H9 (cell line): ENCODE results near the gene SLC9A2. TPM values are rescaled to one million over a fixed set of nuclear protein-coding genes. Genes with fewer than 3 reads are reported as not detected.

Experiments
- DNase-seq: peaks from one replicate; pipeline ENCODE4 v3.0.0-alpha.2; 2017
- H2AFZ ChIP-seq: one replicate; pipeline ENCODE4 v1.6.1; 2013; ENCODE audit warnings: mild to moderate bottlenecking, low read length, control low read depth, moderate library complexity
- H2AK5ac ChIP-seq: 2 replicates; pipeline ENCODE4 v1.6.1; 2013; ENCODE audit warnings: low read length, control low read depth, mixed read lengths; ENCODE audit not compliant: insufficient read length
- H2BK120ac ChIP-seq: one replicate; pipeline ENCODE4 v1.6.1; 2013; ENCODE audit warnings: low read depth, mild to moderate bottlenecking, low read length, control low read depth, inconsistent platforms; ENCODE audit not compliant: poor library complexity, severe bottlenecking
- H2BK12ac ChIP-seq: 2 replicates; pipeline ENCODE4 v1.6.1; 2013; ENCODE audit warnings: low read length, control low read depth, mixed read lengths, low read depth; ENCODE audit not compliant: insufficient read length
- H2BK15ac ChIP-seq: 2 replicates; pipeline ENCODE4 v1.6.1; 2013; ENCODE audit warnings: low read depth, low read length, control low read depth
- H2BK20ac ChIP-seq: one replicate; pipeline ENCODE4 v1.6.1; 2013; ENCODE audit warnings: low read depth, mild to moderate bottlenecking, low read length, control low read depth, inconsistent platforms; ENCODE audit not compliant: poor library complexity, severe bottlenecking
- H2BK5ac ChIP-seq: 2 replicates; pipeline ENCODE4 v1.6.1; 2013; ENCODE audit warnings: low read length, control low read depth, mixed read lengths; ENCODE audit not compliant: insufficient read length
- H3K14ac ChIP-seq: 2 replicates; pipeline ENCODE4 v1.6.1; 2013; ENCODE audit warnings: low read length, control low read depth; ENCODE audit not compliant: insufficient read depth
- H3K18ac ChIP-seq: 2 replicates; pipeline ENCODE4 v1.6.1; 2013; ENCODE audit warnings: low read depth, mild to moderate bottlenecking, mixed read lengths, low read length, control low read depth; ENCODE audit not compliant: insufficient read length
- H3K23ac ChIP-seq: 2 replicates; pipeline ENCODE4 v1.6.1; 2013; ENCODE audit warnings: low read length, control low read depth, mixed read lengths, low read depth; ENCODE audit not compliant: insufficient read length
- H3K23me2 ChIP-seq: 2 replicates; pipeline ENCODE4 v1.6.1; 2013; ENCODE audit warnings: low read depth, mild to moderate bottlenecking, mixed read lengths, low read length, control low read depth; ENCODE audit not compliant: insufficient read length, poor library complexity, severe bottlenecking
- H3K27ac ChIP-seq: 2 replicates; pipeline ENCODE4 v1.5.1; 2013; ENCODE audit warnings: low read length, control low read depth, mixed read lengths, low read depth; ENCODE audit not compliant: insufficient read length
- H3K27me3 ChIP-seq: 2 replicates; pipeline ENCODE4 v1.6.1; 2013; ENCODE audit warnings: low read length, control low read depth, inconsistent platforms; ENCODE audit not compliant: insufficient read depth
- H3K4ac ChIP-seq: 2 replicates; pipeline ENCODE4 v1.6.1; 2013; ENCODE audit warnings: low read depth, mild to moderate bottlenecking, control low read depth, inconsistent platforms, low read length, moderate library complexity
- H3K4me1 ChIP-seq: 2 replicates; pipeline ENCODE4 v1.6.1; 2013; ENCODE audit warnings: low read length, control low read depth, inconsistent platforms; ENCODE audit not compliant: insufficient read depth
- H3K4me2 ChIP-seq: 2 replicates; pipeline ENCODE4 v1.6.1; 2013; ENCODE audit warnings: low read length, control low read depth, mixed read lengths; ENCODE audit not compliant: insufficient read length, insufficient read depth
- H3K56ac ChIP-seq: 2 replicates; pipeline ENCODE4 v1.6.1; 2013; ENCODE audit warnings: low read depth, mild to moderate bottlenecking, mixed read lengths, low read length, control low read depth; ENCODE audit not compliant: insufficient read length
- H3K79me1 ChIP-seq: 2 replicates; pipeline ENCODE4 v1.6.1; 2013; ENCODE audit warnings: low read depth, mild to moderate bottlenecking, moderate library complexity, low read length, control low read depth, inconsistent platforms; ENCODE audit not compliant: insufficient read depth, poor library complexity, severe bottlenecking
- H3K79me2 ChIP-seq: 2 replicates; pipeline ENCODE4 v1.6.1; 2013; ENCODE audit warnings: low read length, control low read depth, inconsistent platforms; ENCODE audit not compliant: insufficient read depth
- H3K9ac ChIP-seq: 2 replicates; pipeline ENCODE4 v1.6.1; 2013; ENCODE audit warnings: low read length, control low read depth, mixed read lengths; ENCODE audit not compliant: insufficient read length; ENCODE audit errors: extremely low read depth
- H3K9me3 ChIP-seq: one replicate; pipeline ENCODE4 v1.6.1; 2013; ENCODE audit warnings: low read depth, low read length, inconsistent platforms; ENCODE audit not compliant: control insufficient read depth
- H3T11ph ChIP-seq: one replicate; pipeline ENCODE4 v1.6.1; 2013; ENCODE audit warnings: mild to moderate bottlenecking, low read length, control low read depth, inconsistent platforms
- H4K20me1 ChIP-seq: one replicate; pipeline ENCODE4 v1.6.1; 2013; ENCODE audit not compliant: control insufficient read depth, insufficient read length, insufficient read depth
- H4K5ac ChIP-seq: 2 replicates; pipeline ENCODE4 v1.6.1; 2013; ENCODE audit warnings: low read depth, mild to moderate bottlenecking, mixed read lengths, low read length, control low read depth; ENCODE audit not compliant: insufficient read length
- H4K8ac ChIP-seq: replicated peaks from 2 replicates; pipeline ENCODE4 v1.6.1; 2013; ENCODE audit warnings: low read length, control low read depth, mixed read lengths, low read depth; ENCODE audit not compliant: insufficient read length
- H4K91ac ChIP-seq: 2 replicates; pipeline ENCODE4 v1.6.1; 2013; ENCODE audit warnings: low read depth, mild to moderate bottlenecking, moderate library complexity, mixed read lengths, low read length, control low read depth; ENCODE audit not compliant: insufficient read length
- H3K27ac Mint-ChIP-seq, 3 experiments: 2 replicates in 2 of 3; 3 replicates in 1 of 3; pipeline ENCODE4 v1.8.0; 2020 to 2021; ENCODE audit warnings: mixed read lengths in 3 of 3, mild to moderate bottlenecking in 1 of 3, moderate library complexity in 1 of 3
- H3K27me3 Mint-ChIP-seq: 2 replicates; pipeline ENCODE4 v1.8.0; 2021; ENCODE audit warnings: low read depth, mild to moderate bottlenecking, moderate library complexity, mixed read lengths
- H3K36me3 Mint-ChIP-seq, 3 experiments: 2 replicates in 2 of 3; 3 replicates in 1 of 3; pipeline ENCODE4 v1.8.0; 2020 to 2021; ENCODE audit warnings: low read depth in 3 of 3, mixed read lengths in 3 of 3; ENCODE audit not compliant: insufficient read depth in 1 of 3
- H3K4me1 Mint-ChIP-seq, 2 experiments: 2 replicates each; pipeline ENCODE4 v1.8.0; 2020; ENCODE audit warnings: mixed read lengths in 2 of 2
- H3K4me3 Mint-ChIP-seq, 2 experiments: 2 replicates in 1 of 2; 3 replicates in 1 of 2; pipeline ENCODE4 v1.8.0; 2020 to 2021; ENCODE audit warnings: mild to moderate bottlenecking in 2 of 2, mixed read lengths in 2 of 2, moderate library complexity in 1 of 2
- H3K9me3 Mint-ChIP-seq, 2 experiments: 2 replicates in 1 of 2; 3 replicates in 1 of 2; pipeline ENCODE4 v1.8.0; 2020; ENCODE audit warnings: mild to moderate bottlenecking in 2 of 2, mixed read lengths in 2 of 2, moderate library complexity in 1 of 2
- WGBS: extraction: QIAGEN DNeasy Blood & Tissue Kit; methylation state at CpG from one replicate; pipeline ENCODE4 v1.1.7; 2013; ENCODE audit warnings: missing lambda C conversion rate, low lambda C conversion rate, mixed read lengths; ENCODE audit not compliant: insufficient read length; ENCODE audit errors: extremely low coverage; 5-methylcytosine and 5-hydroxymethylcytosine counted together
- total RNA-seq: library from RNA; stranded (reverse); gene quantifications from 2 replicates; pipeline ENCODE4 v1.2.1, GENCODE V29; 2021
- TF ChIP-seq, protein P1 (sequence below): fragments of 200-600 bp; sonication (generic); conservative IDR thresholded peaks from 3 replicates; pipeline ENCODE4 v1.8.0; 2021; ENCODE audit warnings: antibody characterized with exemption, mild to moderate bottlenecking

Gene SLC9A2
- total RNA-seq, 1 experiment from 2014 or later: 0.04 TPM

DNA sequence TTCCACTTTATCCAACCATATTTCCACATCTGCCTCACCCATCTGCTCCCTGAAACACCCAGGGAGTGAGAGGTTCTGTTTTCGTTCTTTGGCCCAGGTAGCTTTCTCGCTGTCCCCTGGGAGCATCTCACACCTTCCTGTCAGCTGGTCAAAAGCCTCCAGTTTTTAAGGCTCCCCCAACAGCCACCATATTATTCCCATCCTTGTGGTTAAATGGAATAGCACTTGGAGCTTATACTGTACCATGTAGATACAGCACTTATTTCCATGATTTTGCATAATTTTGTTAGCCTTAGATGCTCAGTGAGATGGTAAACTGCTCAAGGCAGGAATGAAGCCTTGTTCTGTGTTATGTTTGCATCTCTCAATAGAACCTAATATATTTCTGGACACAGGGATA is 84.0 kb downstream of the SLC9A2 start:
- Histone ChIP-seq H2BK15ac (no peak overlapping the region), H3K23ac (no peak overlapping the region), H3T11ph (no peak overlapping the region), H2BK5ac (no peak overlapping the region), H3K14ac (no peak overlapping the region), H3K4me2 (no peak overlapping the region), H2BK12ac (no peak overlapping the region), H3K79me1 (no peaks in the 10 kb centered on the region), H3K9ac (no peak overlapping the region), H3K56ac (no peak overlapping the region), H3K4ac (no peak overlapping the region), H3K27ac (no peak overlapping the region), H4K5ac (no peak overlapping the region), H2AFZ (no peak overlapping the region), H3K9me3 (no peaks in the 10 kb centered on the region), H4K8ac (no peak overlapping the region), H2BK20ac (no peak overlapping the region), H2BK120ac (no peak overlapping the region), H4K91ac (no peak overlapping the region), H4K20me1 (no peaks in the 10 kb centered on the region), H3K4me1 (no peaks in the 10 kb centered on the region), H3K27me3 (no peaks in the 10 kb centered on the region), H3K79me2 (no peaks in the 10 kb centered on the region), H3K18ac (no peak overlapping the region), H3K23me2 (no peaks in the 10 kb centered on the region), H2AK5ac (no peak overlapping the region)
- TF ChIP-seq, protein P1, sequence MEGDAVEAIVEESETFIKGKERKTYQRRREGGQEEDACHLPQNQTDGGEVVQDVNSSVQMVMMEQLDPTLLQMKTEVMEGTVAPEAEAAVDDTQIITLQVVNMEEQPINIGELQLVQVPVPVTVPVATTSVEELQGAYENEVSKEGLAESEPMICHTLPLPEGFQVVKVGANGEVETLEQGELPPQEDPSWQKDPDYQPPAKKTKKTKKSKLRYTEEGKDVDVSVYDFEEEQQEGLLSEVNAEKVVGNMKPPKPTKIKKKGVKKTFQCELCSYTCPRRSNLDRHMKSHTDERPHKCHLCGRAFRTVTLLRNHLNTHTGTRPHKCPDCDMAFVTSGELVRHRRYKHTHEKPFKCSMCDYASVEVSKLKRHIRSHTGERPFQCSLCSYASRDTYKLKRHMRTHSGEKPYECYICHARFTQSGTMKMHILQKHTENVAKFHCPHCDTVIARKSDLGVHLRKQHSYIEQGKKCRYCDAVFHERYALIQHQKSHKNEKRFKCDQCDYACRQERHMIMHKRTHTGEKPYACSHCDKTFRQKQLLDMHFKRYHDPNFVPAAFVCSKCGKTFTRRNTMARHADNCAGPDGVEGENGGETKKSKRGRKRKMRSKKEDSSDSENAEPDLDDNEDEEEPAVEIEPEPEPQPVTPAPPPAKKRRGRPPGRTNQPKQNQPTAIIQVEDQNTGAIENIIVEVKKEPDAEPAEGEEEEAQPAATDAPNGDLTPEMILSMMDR: no peak
- H3K4me3 Mint-ChIP-seq: no peak overlapping the region
- no peaks in the 10 kb centered on the region for H3K36me3 Mint-ChIP-seq
- DNase-seq: no peak
- no CpG with 5 or more reads among the region's 2 CpGs for WGBS
- no peaks in the 10 kb centered on the region; the same call in 1 of the 2 replicates for H3K27me3 Mint-ChIP-seq
- H3K9me3 Mint-ChIP-seq: no peaks in the 10 kb centered on the region
- H3K4me1 Mint-ChIP-seq: peaks cover 9 to 18% of the 10 kb centered on the region in 2 experiments
- no peak overlapping the region for H3K27ac Mint-ChIP-seq
